H9 (cell line): ENCODE measurements around the gene LILRB5. TPM values are rescaled to one million over a fixed set of nuclear protein-coding genes. Genes with fewer than 3 reads are reported as not detected.
"Not testable (repeated sequence)": the region's sequence is repeated elsewhere in the genome, so short reads cannot be mapped to it uniquely, and the experiment has no call there.

Source experiments
- DNase-seq: peaks from one replicate; pipeline ENCODE4 v3.0.0-alpha.2; 2017
- H2AFZ ChIP-seq: one replicate; pipeline ENCODE4 v1.6.1; 2013; ENCODE audit warnings: mild to moderate bottlenecking, low read length, control low read depth, moderate library complexity
- H2AK5ac ChIP-seq: 2 replicates; pipeline ENCODE4 v1.6.1; 2013; ENCODE audit warnings: low read length, control low read depth, mixed read lengths; ENCODE audit not compliant: insufficient read length
- H2BK120ac ChIP-seq: one replicate; pipeline ENCODE4 v1.6.1; 2013; ENCODE audit warnings: low read depth, mild to moderate bottlenecking, low read length, control low read depth, inconsistent platforms; ENCODE audit not compliant: poor library complexity, severe bottlenecking
- H2BK12ac ChIP-seq: 2 replicates; pipeline ENCODE4 v1.6.1; 2013; ENCODE audit warnings: low read length, control low read depth, mixed read lengths, low read depth; ENCODE audit not compliant: insufficient read length
- H2BK15ac ChIP-seq: 2 replicates; pipeline ENCODE4 v1.6.1; 2013; ENCODE audit warnings: low read depth, low read length, control low read depth
- H2BK20ac ChIP-seq: one replicate; pipeline ENCODE4 v1.6.1; 2013; ENCODE audit warnings: low read depth, mild to moderate bottlenecking, low read length, control low read depth, inconsistent platforms; ENCODE audit not compliant: poor library complexity, severe bottlenecking
- H2BK5ac ChIP-seq: 2 replicates; pipeline ENCODE4 v1.6.1; 2013; ENCODE audit warnings: low read length, control low read depth, mixed read lengths; ENCODE audit not compliant: insufficient read length
- H3K14ac ChIP-seq: 2 replicates; pipeline ENCODE4 v1.6.1; 2013; ENCODE audit warnings: low read length, control low read depth; ENCODE audit not compliant: insufficient read depth
- H3K18ac ChIP-seq: 2 replicates; pipeline ENCODE4 v1.6.1; 2013; ENCODE audit warnings: low read depth, mild to moderate bottlenecking, mixed read lengths, low read length, control low read depth; ENCODE audit not compliant: insufficient read length
- H3K23ac ChIP-seq: 2 replicates; pipeline ENCODE4 v1.6.1; 2013; ENCODE audit warnings: low read length, control low read depth, mixed read lengths, low read depth; ENCODE audit not compliant: insufficient read length
- H3K23me2 ChIP-seq: 2 replicates; pipeline ENCODE4 v1.6.1; 2013; ENCODE audit warnings: low read depth, mild to moderate bottlenecking, mixed read lengths, low read length, control low read depth; ENCODE audit not compliant: insufficient read length, poor library complexity, severe bottlenecking
- H3K27ac ChIP-seq: 2 replicates; pipeline ENCODE4 v1.5.1; 2013; ENCODE audit warnings: low read length, control low read depth, mixed read lengths, low read depth; ENCODE audit not compliant: insufficient read length
- H3K27me3 ChIP-seq: 2 replicates; pipeline ENCODE4 v1.6.1; 2013; ENCODE audit warnings: low read length, control low read depth, inconsistent platforms; ENCODE audit not compliant: insufficient read depth
- H3K4ac ChIP-seq: 2 replicates; pipeline ENCODE4 v1.6.1; 2013; ENCODE audit warnings: low read depth, mild to moderate bottlenecking, control low read depth, inconsistent platforms, low read length, moderate library complexity
- H3K4me1 ChIP-seq: 2 replicates; pipeline ENCODE4 v1.6.1; 2013; ENCODE audit warnings: low read length, control low read depth, inconsistent platforms; ENCODE audit not compliant: insufficient read depth
- H3K4me2 ChIP-seq: 2 replicates; pipeline ENCODE4 v1.6.1; 2013; ENCODE audit warnings: low read length, control low read depth, mixed read lengths; ENCODE audit not compliant: insufficient read length, insufficient read depth
- H3K56ac ChIP-seq: 2 replicates; pipeline ENCODE4 v1.6.1; 2013; ENCODE audit warnings: low read depth, mild to moderate bottlenecking, mixed read lengths, low read length, control low read depth; ENCODE audit not compliant: insufficient read length
- H3K79me1 ChIP-seq: 2 replicates; pipeline ENCODE4 v1.6.1; 2013; ENCODE audit warnings: low read depth, mild to moderate bottlenecking, moderate library complexity, low read length, control low read depth, inconsistent platforms; ENCODE audit not compliant: insufficient read depth, poor library complexity, severe bottlenecking
- H3K79me2 ChIP-seq: 2 replicates; pipeline ENCODE4 v1.6.1; 2013; ENCODE audit warnings: low read length, control low read depth, inconsistent platforms; ENCODE audit not compliant: insufficient read depth
- H3K9ac ChIP-seq: 2 replicates; pipeline ENCODE4 v1.6.1; 2013; ENCODE audit warnings: low read length, control low read depth, mixed read lengths; ENCODE audit not compliant: insufficient read length; ENCODE audit errors: extremely low read depth
- H3K9me3 ChIP-seq: one replicate; pipeline ENCODE4 v1.6.1; 2013; ENCODE audit warnings: low read depth, low read length, inconsistent platforms; ENCODE audit not compliant: control insufficient read depth
- H3T11ph ChIP-seq: one replicate; pipeline ENCODE4 v1.6.1; 2013; ENCODE audit warnings: mild to moderate bottlenecking, low read length, control low read depth, inconsistent platforms
- H4K20me1 ChIP-seq: one replicate; pipeline ENCODE4 v1.6.1; 2013; ENCODE audit not compliant: control insufficient read depth, insufficient read length, insufficient read depth
- H4K5ac ChIP-seq: 2 replicates; pipeline ENCODE4 v1.6.1; 2013; ENCODE audit warnings: low read depth, mild to moderate bottlenecking, mixed read lengths, low read length, control low read depth; ENCODE audit not compliant: insufficient read length
- H4K8ac ChIP-seq: replicated peaks from 2 replicates; pipeline ENCODE4 v1.6.1; 2013; ENCODE audit warnings: low read length, control low read depth, mixed read lengths, low read depth; ENCODE audit not compliant: insufficient read length
- H4K91ac ChIP-seq: 2 replicates; pipeline ENCODE4 v1.6.1; 2013; ENCODE audit warnings: low read depth, mild to moderate bottlenecking, moderate library complexity, mixed read lengths, low read length, control low read depth; ENCODE audit not compliant: insufficient read length
- H3K27ac Mint-ChIP-seq, 3 experiments: 2 replicates in 2 of 3; 3 replicates in 1 of 3; pipeline ENCODE4 v1.8.0; 2020 to 2021; ENCODE audit warnings: mixed read lengths in 3 of 3, mild to moderate bottlenecking in 1 of 3, moderate library complexity in 1 of 3
- H3K27me3 Mint-ChIP-seq: 2 replicates; pipeline ENCODE4 v1.8.0; 2021; ENCODE audit warnings: low read depth, mild to moderate bottlenecking, moderate library complexity, mixed read lengths
- H3K36me3 Mint-ChIP-seq, 3 experiments: 2 replicates in 2 of 3; 3 replicates in 1 of 3; pipeline ENCODE4 v1.8.0; 2020 to 2021; ENCODE audit warnings: low read depth in 3 of 3, mixed read lengths in 3 of 3; ENCODE audit not compliant: insufficient read depth in 1 of 3
- H3K4me1 Mint-ChIP-seq, 2 experiments: 2 replicates each; pipeline ENCODE4 v1.8.0; 2020; ENCODE audit warnings: mixed read lengths in 2 of 2
- H3K4me3 Mint-ChIP-seq, 2 experiments: 2 replicates in 1 of 2; 3 replicates in 1 of 2; pipeline ENCODE4 v1.8.0; 2020 to 2021; ENCODE audit warnings: mild to moderate bottlenecking in 2 of 2, mixed read lengths in 2 of 2, moderate library complexity in 1 of 2
- H3K9me3 Mint-ChIP-seq, 2 experiments: 2 replicates in 1 of 2; 3 replicates in 1 of 2; pipeline ENCODE4 v1.8.0; 2020; ENCODE audit warnings: mild to moderate bottlenecking in 2 of 2, mixed read lengths in 2 of 2, moderate library complexity in 1 of 2
- CTCF ChIP-seq: fragments of 200-600 bp; sonication (generic); conservative IDR thresholded peaks from 3 replicates; pipeline ENCODE4 v1.8.0; 2021; ENCODE audit warnings: antibody characterized with exemption, mild to moderate bottlenecking
- WGBS: extraction: QIAGEN DNeasy Blood & Tissue Kit; methylation state at CpG from one replicate; pipeline ENCODE4 v1.1.7; 2013; ENCODE audit warnings: missing lambda C conversion rate, low lambda C conversion rate, mixed read lengths; ENCODE audit not compliant: insufficient read length; ENCODE audit errors: extremely low coverage; 5-methylcytosine and 5-hydroxymethylcytosine counted together
- total RNA-seq: library from RNA; stranded (reverse); gene quantifications from 2 replicates; pipeline ENCODE4 v1.2.1, GENCODE V29; 2021

The LILRB5 gene
- total RNA-seq, 1 experiment from 2014 or later: 0.09 TPM

- TF ChIP-seq CTCF: no peak
- Histone ChIP-seq H3K4me1 (no peaks in the 10 kb centered on the region), H2AK5ac (no peak overlapping the region), H2BK15ac (no peak overlapping the region), H3K14ac (no peak overlapping the region), H2BK5ac (no peak overlapping the region), H2BK12ac (no peak overlapping the region), H4K8ac (no peak overlapping the region), H3K79me1 (no peaks in the 10 kb centered on the region), H3K9ac (no peak overlapping the region), H3K27me3 (no peaks in the 10 kb centered on the region), H4K20me1 (no peaks in the 10 kb centered on the region), H3K56ac (no peak overlapping the region), H3T11ph (no peak overlapping the region), H4K91ac (no peak overlapping the region), H2BK20ac (no peak overlapping the region), H4K5ac (no peak overlapping the region), H3K79me2 (no peaks in the 10 kb centered on the region), H3K4me2 (no peak overlapping the region), H3K23me2 (no peaks in the 10 kb centered on the region), H3K23ac (no peak overlapping the region), H2AFZ (no peak overlapping the region), H2BK120ac (no peak overlapping the region), H3K27ac (no peak overlapping the region), H3K4ac (no peak overlapping the region), H3K9me3 (no peaks in the 10 kb centered on the region), H3K18ac (no peak overlapping the region)
- H3K9me3 Mint-ChIP-seq: peaks cover 0 to 33% of the 10 kb centered on the region in 2 experiments; a peak in 2 of 5 replicates
- H3K27me3 Mint-ChIP-seq: peaks cover 44% of the 10 kb centered on the region
- no peaks in the 10 kb centered on the region; a peak in 1 of 4 replicates for H3K4me1 Mint-ChIP-seq
- H3K36me3 Mint-ChIP-seq: no peaks in the 10 kb centered on the region
- no CpG with 5 or more reads among the region's 3 CpGs for WGBS
- H3K27ac Mint-ChIP-seq: no peak overlapping the region
- DNase-seq: no peak
- no peak overlapping the region for H3K4me3 Mint-ChIP-seq
These were observed 16.7 kb upstream of the LILRB5 start for GRCh38 chr19:54273821-54274220.

GRCh38 chr19:54272181-54272580, 15.1 kb upstream of the LILRB5 start:
- not testable (repeated sequence) for H3K23ac ChIP-seq, H3K79me1 ChIP-seq, H2BK20ac ChIP-seq, H3K27ac Mint-ChIP-seq, H3K18ac ChIP-seq, H3T11ph ChIP-seq, H2BK12ac ChIP-seq, H4K5ac ChIP-seq, H3K79me2 ChIP-seq, H3K4me1 ChIP-seq, H2BK15ac ChIP-seq, H3K4me1 Mint-ChIP-seq, H3K27ac ChIP-seq, H3K4me2 ChIP-seq, H3K56ac ChIP-seq, H3K14ac ChIP-seq, H4K20me1 ChIP-seq, H2AK5ac ChIP-seq, DNase-seq, H3K4me3 Mint-ChIP-seq, H2BK120ac ChIP-seq, H3K9me3 ChIP-seq, H2AFZ ChIP-seq, H4K91ac ChIP-seq, H3K27me3 ChIP-seq, H3K9ac ChIP-seq, H4K8ac ChIP-seq, H2BK5ac ChIP-seq, H3K36me3 Mint-ChIP-seq, H3K4ac ChIP-seq, H3K23me2 ChIP-seq
- WGBS: no CpG with 5 or more reads among the region's 5 CpGs
- H3K9me3 Mint-ChIP-seq: peaks cover 0 to 35% of the 10 kb centered on the region in 2 experiments; a peak in 2 of 5 replicates
- H3K27me3 Mint-ChIP-seq: peaks cover 54% of the 10 kb centered on the region
